ENCODE data around the gene TXN2.
A peak's percentile ranks its signal among the peaks of the same experiment; 100 is the strongest.

The TXN2 gene

DNA sequence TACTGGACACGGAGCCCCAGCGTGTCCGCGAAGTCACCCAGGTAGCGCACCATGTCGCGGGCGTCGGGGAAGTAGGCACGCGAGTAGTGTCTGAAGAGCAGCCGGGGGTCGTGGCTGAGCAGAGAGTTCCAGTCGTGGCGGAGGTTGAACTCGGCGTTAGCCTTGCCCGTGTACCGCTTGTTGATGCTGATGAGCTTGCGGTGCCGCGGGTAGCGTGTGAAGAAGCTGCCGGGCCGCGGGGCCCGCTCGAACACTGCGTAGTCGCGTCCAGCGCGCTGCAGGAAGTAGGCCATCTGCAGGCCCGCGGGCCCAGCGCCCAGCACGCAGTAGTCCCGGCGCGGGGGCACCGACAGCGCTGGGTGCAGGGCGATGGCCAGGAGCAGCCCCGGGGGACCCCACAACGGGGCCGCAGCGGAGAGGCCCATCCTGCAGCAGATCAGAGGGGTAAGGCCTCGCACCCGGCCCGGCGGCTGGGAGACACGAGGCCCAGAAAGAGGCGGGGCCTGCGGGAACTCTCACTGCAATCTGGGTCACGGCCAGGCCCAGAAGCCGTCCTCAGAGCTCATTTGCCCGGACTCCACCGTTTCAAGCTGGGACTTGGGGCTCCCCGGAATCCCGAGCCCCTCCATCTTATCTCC is 24.7 kb upstream of the TXN2 start:
- TF ChIP-seq, protein P1, sequence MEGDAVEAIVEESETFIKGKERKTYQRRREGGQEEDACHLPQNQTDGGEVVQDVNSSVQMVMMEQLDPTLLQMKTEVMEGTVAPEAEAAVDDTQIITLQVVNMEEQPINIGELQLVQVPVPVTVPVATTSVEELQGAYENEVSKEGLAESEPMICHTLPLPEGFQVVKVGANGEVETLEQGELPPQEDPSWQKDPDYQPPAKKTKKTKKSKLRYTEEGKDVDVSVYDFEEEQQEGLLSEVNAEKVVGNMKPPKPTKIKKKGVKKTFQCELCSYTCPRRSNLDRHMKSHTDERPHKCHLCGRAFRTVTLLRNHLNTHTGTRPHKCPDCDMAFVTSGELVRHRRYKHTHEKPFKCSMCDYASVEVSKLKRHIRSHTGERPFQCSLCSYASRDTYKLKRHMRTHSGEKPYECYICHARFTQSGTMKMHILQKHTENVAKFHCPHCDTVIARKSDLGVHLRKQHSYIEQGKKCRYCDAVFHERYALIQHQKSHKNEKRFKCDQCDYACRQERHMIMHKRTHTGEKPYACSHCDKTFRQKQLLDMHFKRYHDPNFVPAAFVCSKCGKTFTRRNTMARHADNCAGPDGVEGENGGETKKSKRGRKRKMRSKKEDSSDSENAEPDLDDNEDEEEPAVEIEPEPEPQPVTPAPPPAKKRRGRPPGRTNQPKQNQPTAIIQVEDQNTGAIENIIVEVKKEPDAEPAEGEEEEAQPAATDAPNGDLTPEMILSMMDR (conservative IDR thresholded peaks at IDR 0.05) = no peak
- H3K27ac ChIP-seq = peak overlapping the region; percentile 84

DNA sequence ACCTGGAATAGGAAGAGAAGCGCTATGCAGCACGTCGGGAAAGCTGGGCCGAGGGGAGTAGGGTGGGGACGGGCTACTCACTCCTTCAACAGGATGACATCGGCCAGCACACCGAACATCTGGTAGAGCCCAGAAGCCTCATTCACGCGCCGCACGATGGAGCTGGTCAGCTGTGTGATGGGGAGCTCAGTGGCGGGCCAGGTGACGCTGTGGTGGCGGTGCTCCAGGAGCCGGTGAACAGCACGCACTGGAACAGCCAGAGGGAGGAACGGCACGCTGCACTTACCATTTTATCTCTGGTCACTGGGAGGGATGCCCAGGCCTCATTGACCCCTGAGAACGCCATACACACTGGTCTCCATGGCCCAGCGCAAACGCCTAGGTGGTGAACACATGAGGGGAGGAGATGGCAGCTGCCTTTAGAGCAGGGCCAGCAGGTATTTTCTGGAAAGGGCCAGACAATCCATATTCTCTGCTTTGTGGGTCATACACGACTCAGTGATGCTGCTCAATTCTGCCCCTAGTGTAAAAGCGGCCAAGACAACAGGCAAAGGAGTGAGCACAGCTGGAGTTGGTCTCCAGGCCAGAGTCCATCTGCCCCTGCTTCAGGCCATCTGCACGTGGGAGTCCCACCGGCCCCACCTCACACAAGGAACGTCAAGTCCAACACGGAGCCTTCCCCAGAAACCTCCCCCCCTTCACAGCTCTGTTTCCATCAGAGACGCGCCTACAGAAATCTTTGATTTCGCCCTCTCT is 16.6 kb upstream of the TXN2 start:
- no peak overlapping the region for H3K27ac ChIP-seq
- TF ChIP-seq, protein P1 (conservative IDR thresholded peaks at IDR 0.05) = no peak

DNA sequence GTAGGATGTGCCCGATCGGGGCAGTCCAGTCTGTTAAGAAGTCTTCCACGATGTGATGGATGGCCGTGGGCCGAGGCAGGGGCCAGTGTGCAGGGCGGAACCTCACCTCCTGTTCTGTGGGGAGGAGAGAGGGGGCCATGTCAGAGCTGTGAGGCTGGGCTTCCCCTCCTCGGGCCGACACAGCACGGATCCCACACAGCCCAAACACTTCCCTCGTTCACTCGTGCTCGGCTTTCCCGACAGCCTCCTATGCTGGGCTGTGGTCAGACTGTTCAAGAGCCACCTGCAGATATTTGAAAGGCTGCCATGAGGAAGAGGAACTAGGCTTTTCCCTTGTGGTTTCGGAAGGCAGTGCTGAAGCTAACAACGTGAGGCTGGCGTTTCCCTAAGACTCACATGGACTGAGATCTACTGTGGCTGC is 12.3 kb upstream of the TXN2 start:
- TF ChIP-seq, protein P1 (conservative IDR thresholded peaks at IDR 0.05) = no peak

DNA sequence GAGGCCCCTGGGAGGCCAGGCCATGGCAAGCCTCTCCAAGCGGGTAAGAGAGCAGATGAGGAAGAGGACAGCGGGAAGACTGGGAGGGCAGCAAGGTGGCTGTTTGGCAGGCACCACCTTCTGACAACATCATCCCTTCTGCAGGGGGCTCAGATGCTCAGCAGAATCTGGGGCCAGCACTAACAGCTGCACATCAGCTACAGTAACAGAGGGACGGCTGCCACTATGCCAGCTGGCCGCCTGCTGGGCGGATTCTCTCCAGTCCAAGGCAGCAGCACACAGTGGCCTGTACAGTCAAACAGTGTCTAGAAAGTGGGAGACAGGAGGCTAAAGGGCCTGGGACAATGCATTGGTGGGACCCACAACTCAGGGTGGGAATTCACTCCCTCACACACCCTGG is 10.7 kb upstream of the TXN2 start:
- TF ChIP-seq, protein P1 (conservative IDR thresholded peaks at IDR 0.05) = no peak
- no peak overlapping the region for H3K27ac ChIP-seq

More for the DNA sequence above, 12.3 kb upstream of the TXN2 start:
- H3K27ac ChIP-seq = no peak overlapping the region

DNA sequence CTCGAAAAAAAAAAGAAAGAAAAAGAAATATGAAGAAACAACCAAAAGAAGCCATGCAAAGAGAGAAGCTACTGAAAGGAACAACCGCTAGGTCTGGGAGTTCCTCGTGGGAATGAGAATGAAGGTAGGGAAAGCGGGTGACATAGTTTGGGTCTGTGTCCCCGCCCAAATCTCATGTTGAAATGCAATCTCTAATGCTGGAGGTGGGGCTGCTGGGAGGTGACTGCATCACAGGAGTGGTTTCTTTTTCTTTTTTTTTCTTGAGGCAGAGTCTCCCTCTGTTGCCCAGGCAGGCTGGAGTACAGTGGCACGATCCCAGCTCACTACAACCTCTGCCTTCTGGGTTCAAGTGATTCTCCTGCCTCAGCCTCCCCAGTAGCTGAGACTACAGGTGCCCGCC is 9.7 kb upstream of the TXN2 start:
- TF ChIP-seq, protein P1 (conservative IDR thresholded peaks at IDR 0.05) = no peak
- H3K27ac ChIP-seq = no peak overlapping the region

DNA sequence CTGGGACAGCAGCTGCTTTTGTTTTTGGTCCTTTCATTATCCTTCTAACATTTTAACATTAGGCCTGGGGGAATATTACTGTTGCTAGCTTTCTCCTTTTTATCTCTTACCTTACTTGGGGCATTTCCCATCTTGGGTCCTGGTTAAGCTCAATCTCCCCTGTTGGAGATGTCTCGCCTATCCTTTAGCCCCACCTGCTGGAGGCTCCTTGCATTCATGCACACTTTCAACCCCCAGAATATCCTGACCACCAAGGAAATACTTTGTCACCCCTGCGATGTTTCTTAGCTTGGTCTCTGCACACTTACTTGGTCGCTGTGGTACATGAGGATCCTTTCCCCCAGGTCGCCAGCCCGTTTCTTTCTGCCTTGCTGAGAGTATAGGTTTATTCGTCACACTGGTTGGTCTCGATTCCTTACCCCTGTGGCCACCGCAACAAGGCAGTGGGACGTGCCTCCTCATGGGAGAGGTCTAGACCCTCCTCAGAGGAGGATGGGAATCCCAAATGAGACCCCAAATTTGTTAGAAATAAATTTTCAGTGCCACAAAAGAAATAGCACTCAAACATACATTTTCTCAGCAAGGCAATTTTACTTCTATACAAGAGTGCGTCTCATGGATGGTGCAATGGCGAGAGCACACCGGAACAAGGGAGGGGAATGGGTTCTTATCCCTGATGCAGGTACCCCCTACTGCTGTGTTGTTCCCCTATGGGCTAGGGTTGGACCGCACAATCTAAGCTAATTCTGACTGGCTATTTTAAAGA is 5.4 kb upstream of the TXN2 start:
- H3K27ac ChIP-seq = no peak overlapping the region
- TF ChIP-seq, protein P1 (conservative IDR thresholded peaks at IDR 0.05) = peak; percentile 84

DNA sequence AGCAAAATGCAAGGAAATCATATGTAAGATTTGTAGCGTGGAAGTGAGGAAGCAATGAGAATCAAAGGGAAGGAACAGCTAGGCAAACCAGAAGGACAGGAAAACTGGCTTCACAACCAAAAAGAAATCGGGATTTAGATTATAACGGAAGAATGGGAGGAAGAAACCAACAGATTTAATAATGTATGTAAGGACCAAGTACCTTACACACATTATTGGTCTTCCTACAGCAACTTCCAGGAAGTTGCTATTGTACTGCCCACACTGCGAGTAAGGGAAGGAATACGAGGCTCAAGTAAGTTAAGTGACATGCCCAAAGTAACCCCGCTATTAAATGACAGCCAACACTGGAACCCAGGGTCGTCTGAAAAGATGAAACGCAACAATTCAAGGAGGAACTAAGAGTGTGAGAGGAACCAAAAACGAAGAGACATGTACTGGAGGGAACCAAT is 473 bp downstream of the TXN2 start:
- peak overlapping the region; percentile 98 for H3K27ac ChIP-seq
- TF ChIP-seq, protein P1 (conservative IDR thresholded peaks at IDR 0.05) = no peak

Measured in VCaP (cell line).